Stimulated activated CD8-positive, alpha-beta memory T cell treated with anti-CD3 and anti-CD28 coated beads, Interleukin-4, amount 100 ng/mL, for 48 hours (primary cell): Measurements from ENCODE around the gene FCRL6.

Experiments used
- DNase-seq: peaks from one replicate; pipeline ENCODE4 v3.0.0-alpha.2; 2020

FCRL6 gene

DNA sequence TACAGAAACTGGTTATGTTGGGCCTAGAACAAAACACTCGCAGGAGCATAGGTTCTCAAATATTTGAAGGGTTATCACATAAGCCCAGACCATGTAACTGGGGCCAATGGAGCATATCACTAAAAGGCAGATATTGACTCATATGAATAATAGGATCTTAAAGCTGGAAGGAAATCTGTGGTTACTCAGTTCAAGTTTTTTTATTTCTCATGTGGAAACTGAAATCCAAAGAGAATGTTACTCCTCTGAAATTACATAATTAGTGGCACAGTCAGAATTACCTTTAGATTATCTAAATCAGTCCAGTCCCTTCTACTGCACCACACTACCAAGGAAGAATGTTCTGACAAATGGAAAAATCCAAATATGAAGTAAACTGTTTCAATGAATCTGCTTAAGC lies 36.6 kb downstream of the FCRL6 start:
- DNase-seq = no peak

- no peak for DNase-seq
Measured at GRCh38 chr1:159839116-159839849, 37.1 kb downstream of the FCRL6 start.

- no peak for DNase-seq
Measured at GRCh38 chr1:159841749-159842148, 39.6 kb downstream of the FCRL6 start.

- DNase-seq = no peak
Measured at GRCh38 chr1:159843459-159843858, 41.3 kb downstream of the FCRL6 start.

DNA sequence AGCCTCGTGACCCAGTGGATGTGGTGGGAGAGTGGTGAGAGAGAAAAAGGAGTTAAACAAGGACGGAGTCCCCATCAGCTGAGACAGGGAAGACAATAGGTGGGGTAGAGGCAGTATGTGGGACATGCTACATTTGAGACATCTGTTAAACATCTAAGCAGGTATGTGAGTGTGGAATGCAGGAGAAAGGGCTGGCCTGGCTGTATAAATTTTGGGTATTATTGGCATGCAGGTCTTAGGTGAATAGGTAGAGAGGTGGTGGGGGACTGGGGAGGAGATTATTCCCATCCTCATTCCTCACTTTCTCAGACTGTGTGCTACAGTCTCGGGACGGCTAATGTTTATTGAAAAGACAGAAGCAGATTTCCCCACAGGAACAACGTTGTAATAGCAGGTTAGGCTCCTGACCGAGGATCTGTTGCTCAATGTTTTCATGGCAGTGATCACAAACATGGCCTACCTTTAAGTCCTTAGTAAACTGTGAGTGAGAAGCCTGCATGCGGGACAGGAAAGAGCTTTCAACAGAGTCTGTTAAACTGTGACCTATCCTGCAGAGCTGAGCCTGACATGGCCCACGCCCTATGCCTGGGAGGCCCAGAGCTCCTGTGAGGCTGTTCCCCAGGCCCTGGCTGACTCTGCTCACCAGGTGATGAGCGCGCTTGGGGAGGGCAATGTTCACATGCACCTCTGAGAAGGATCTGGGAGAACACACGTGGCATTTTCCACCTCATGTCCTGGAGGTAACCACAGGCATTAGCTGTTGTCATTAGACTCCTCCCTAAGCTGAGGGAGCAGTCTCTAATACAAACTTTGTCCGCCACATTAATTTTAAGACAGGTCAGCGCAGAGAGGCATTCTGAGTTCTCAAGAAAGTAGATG lies 43.8 kb downstream of the FCRL6 start:
- DNase-seq = no peak

GRCh38 chr1:159847231-159847630 lies 45.1 kb downstream of the FCRL6 start:
- no peak for DNase-seq

DNA sequence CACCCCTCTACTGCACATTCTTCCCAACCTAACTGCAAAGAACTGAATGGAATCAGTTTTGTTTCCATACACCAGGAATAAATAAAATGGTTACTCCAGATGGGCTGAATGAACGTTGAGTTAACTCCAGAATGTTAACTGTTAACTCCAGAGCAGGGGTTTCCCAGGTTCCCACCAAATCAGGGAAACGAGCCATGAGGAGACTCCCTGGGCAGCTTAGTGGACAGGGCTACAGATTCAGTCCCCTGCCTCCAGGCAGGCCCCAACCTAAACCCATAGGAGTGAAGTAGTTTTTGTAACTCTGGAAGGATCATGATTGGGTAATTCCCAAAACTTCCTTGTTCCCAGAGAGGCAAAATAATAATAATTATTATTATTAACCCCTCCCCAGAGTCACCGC lies 46.2 kb downstream of the FCRL6 start:
- DNase-seq = no peak

- no peak for DNase-seq
Measured at GRCh38 chr1:159849626-159850366, 47.6 kb downstream of the FCRL6 start.

DNA sequence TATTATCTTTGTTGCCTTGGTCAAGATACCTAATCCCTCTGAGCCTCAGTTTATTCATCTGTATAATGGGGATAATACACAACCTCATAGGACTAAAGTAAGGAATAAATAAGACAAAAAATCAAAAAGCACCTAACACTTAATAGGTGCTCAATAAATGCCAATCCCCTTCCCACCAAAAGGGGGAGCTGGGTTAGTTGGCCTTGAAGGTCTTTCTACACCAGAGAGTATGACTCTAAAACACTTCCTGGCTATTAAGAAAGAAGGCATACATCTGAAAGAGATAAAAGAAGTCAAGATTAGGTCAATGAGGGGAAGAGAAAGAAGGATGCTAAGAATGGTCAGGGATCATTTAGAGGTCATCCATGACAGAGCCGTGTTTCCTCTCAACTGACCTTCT lies 49.2 kb downstream of the FCRL6 start:
- no peak for DNase-seq

DNA sequence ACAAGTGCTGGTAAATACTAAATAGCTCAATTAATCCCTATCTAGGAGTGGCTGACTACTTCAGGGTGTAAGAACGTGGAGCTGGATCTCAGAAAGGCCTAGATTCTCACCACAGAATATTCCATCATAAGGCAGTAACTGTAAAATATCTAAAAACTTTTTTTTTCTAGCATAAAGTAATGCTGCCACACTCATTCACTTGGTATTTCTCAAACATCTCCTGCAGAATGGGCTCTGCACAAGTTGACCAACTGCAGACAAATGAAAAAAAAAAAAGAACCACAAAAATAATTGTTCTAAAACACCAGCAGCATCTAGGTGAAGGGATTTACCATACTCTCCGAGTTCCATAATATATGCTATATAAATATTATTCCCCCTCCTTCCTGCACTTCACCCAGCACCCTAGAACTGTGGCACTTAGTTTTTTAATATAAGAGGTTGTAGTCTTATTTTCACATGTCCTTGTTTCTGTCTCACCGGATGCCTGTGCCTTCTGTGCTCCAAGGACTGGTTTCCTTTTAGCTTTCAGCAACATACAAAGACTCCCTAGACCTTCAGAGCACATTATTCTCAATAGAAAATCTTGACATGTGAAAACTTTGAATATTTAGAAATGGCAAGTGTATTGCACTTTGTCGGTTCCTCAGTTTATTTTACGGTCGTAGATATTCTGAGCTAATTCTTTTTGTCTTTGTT lies 51.4 kb downstream of the FCRL6 start:
- no peak for DNase-seq

- DNase-seq = peak; percentile 57
Measured at GRCh38 chr1:159854116-159854692, 52.0 kb downstream of the FCRL6 start.

DNA sequence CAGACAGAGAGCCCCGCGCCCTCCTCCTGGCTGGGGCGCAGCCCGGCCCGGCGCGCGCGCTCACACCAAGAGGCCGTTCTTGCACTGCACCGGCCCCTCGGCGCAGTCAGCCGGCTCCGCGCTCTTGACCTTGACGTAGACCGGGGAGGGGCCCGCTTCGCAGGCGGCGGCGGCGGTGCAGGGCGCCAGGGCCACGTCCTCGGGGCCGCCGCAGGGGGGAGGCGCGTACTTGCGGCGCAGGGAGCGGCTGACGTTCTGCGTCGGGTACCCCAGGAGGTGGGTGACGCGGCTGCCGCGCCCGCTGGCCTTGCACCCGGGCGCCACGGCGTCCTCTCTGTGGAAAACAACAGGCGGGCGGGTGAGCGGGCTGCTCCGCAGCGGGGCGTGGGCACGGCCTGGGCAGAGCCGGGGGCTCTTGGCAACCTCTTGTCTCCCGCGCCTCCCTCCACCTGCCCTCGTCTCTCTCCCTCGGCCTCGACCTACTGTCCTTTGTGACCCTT lies 52.6 kb downstream of the FCRL6 start:
- peak; percentile 85 for DNase-seq

GRCh38 chr1:159855709-159856108 lies 53.5 kb downstream of the FCRL6 start:
- DNase-seq = no peak

DNA sequence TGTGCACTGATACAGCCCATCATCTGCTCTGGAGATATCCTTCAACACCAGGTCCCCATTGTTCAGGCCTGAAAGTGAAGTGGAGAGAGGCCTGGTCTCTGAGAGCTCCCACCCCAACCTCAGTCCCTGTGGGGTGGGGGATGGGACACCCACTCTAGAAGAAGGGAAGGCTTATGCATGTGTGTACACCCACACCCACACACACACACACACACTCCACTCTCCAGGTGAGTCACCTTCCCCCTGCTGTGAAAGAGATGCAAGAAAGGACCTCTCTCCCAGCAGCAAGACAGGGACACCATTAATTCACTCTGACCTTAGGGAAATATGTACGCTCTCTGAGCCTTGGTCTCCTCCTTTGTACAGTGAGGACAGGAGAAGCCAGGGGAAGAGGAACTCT lies 54.4 kb downstream of the FCRL6 start:
- no peak for DNase-seq

DNA sequence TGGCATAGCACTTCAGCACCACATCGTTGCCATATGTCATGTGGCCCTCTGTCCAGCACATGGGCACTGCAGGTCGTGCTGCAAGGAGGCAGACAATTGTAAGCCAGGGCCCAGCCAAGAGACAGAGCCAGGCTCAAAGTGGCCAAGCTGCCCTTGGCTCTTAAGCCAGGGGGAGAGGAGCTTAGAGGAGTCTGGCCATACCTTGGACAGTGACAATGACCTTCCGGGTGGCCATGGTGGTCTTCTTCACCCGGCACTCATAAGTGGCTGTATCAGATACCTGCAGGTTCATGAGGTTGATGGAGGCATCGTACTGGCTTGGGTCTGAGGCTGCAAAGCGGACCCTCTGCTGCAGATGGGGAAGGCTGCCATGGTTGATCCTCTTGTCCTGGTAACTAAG lies 55.7 kb downstream of the FCRL6 start:
- DNase-seq = no peak

GRCh38 chr1:159859767-159860322 lies 57.7 kb downstream of the FCRL6 start:
- no peak for DNase-seq

DNA sequence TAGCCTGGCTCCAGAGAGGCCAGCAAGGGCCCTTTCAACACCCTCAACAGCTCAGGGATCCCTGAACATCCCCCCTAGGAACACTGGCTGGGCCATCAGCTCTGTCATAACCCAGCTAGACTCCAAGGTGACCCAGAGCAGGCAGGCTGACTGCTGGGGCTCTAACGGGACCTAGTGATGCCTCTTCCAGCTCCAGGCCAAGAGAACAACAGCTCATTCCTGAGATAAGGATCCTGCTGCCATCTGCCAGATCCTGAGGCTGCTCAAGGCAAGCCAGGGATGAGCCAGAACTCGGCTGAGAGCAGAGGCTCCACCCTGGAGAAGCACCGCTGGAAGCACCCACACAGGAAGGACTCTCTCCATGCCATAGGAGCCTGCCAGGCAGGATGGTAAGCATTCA lies 58.3 kb downstream of the FCRL6 start:
- no peak for DNase-seq

DNA sequence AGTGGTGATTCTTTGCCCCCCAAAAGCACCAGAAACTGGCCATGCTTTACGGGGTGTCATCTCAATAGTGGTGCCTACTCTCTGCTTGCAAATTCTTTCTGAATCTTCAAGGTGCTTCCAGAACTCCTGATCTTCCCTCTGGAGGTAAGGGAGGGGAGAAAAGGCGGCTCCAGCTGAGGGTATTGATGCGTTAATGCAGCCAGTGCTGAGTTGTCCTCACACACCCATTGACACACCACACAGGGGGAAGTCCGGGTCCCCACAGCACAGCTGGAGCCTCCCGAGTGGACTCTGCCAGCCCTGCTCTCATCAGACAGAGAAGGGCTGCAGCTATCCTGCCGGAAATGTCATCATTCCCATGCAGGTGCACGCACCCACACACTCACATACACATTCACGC lies 59.1 kb downstream of the FCRL6 start:
- DNase-seq = no peak

- no peak for DNase-seq
Measured at GRCh38 chr1:159862031-159862430, 59.9 kb downstream of the FCRL6 start.

DNA sequence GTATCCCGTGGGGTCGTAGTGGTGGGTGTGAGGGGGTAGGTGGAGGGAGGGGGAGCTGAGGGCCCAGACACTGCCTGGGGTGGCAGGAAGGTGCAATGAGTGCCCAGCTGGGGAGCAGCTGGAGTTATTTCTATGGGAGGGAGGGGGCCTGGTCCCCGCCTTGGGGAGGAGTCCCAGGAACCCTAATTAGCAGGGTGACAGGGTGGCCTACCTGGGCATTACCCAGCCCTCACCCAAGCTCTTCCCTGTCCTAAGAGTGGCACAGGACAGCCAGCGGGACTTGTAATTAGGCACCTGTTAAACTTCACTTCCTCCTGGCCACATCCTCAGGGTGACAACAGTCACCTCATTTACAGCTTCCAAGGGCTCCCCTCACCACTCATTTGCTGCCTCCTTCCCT lies 60.4 kb downstream of the FCRL6 start, which contains the start of gene VSIG8:
Gene VSIG8, minus strand, starts transcription at position 101 of the 400 bp plus-strand sequence. CDS start 136 bp downstream, outside the sequence.
- DNase-seq = no peak

GRCh38 chr1:159864262-159864661 lies 62.1 kb downstream of the FCRL6 start:
- DNase-seq = no peak
